Ishikawa (cell line): Measurements from ENCODE around the gene HRG.
A peak's percentile ranks its signal among the peaks of the same experiment; 100 is the strongest.

Source experiments
- CEBPB ChIP-seq: IDR thresholded peaks from 2 replicates; pipeline ENCODE4 v1.6.1; 2012
- CREB1 ChIP-seq: IDR thresholded peaks from 2 replicates; pipeline ENCODE4 v1.6.1; 2012; ENCODE audit warnings: low read depth
- EGR1 ChIP-seq: IDR thresholded peaks from 2 replicates; pipeline ENCODE4 v1.6.1; 2012
- EP300 ChIP-seq: IDR thresholded peaks from 2 replicates; pipeline ENCODE4 v1.6.1; 2012; ENCODE audit warnings: borderline replicate concordance
- FOXM1 ChIP-seq: IDR thresholded peaks from 2 replicates; pipeline ENCODE4 v1.6.1; 2012; ENCODE audit warnings: low read depth, borderline replicate concordance
- MAX ChIP-seq: IDR thresholded peaks from 2 replicates; pipeline ENCODE4 v1.6.1; 2012
- NFIC ChIP-seq: IDR thresholded peaks from 2 replicates; pipeline ENCODE4 v1.6.1; 2012
- RAD21 ChIP-seq: IDR thresholded peaks from 2 replicates; pipeline ENCODE4 v1.6.1; 2012; ENCODE audit warnings: low read depth
- REST ChIP-seq: IDR thresholded peaks from 2 replicates; pipeline ENCODE4 v1.6.1; 2012; ENCODE audit warnings: low read depth, mild to moderate bottlenecking
- TAF1 ChIP-seq: IDR thresholded peaks from 2 replicates; pipeline ENCODE4 v1.6.1; 2012; ENCODE audit warnings: low read depth, mild to moderate bottlenecking
- TCF12 ChIP-seq: IDR thresholded peaks from 2 replicates; pipeline ENCODE4 v1.6.1; 2012; ENCODE audit warnings: low read depth
- TEAD4 ChIP-seq: IDR thresholded peaks from 2 replicates; pipeline ENCODE4 v1.6.1; 2012
- USF1 ChIP-seq: IDR thresholded peaks from 2 replicates; pipeline ENCODE4 v1.6.1; 2012
- YY1 ChIP-seq: IDR thresholded peaks from 2 replicates; pipeline ENCODE4 v1.6.1; 2012; ENCODE audit warnings: low read depth
- ZBTB7A ChIP-seq: IDR thresholded peaks from 2 replicates; pipeline ENCODE4 v1.6.1; 2012; ENCODE audit warnings: low read depth

The HRG gene

GRCh38 chr3:186633481-186633880 is 32.3 kb upstream of the HRG start:
- peak; percentile 70 for TF ChIP-seq CEBPB
- no peak for TF ChIP-seq REST

- TF ChIP-seq TAF1 (no peak), CEBPB (no peak)
These were observed 30.3 kb upstream of the HRG start for GRCh38 chr3:186635532-186635931.

- no peak for TF ChIP-seq CREB1
- no peak for TF ChIP-seq NFIC
- no peak for TF ChIP-seq TEAD4
- no peak for TF ChIP-seq YY1
- TF ChIP-seq CEBPB, result no peak
- no peak for TF ChIP-seq EGR1
- no peak for TF ChIP-seq REST
- TF ChIP-seq TCF12, result no peak
These were observed 29.3 kb upstream of the HRG start for GRCh38 chr3:186636536-186636935.

GRCh38 chr3:186637686-186638085 is 28.1 kb upstream of the HRG start:
- no peak for TF ChIP-seq TCF12
- TF ChIP-seq ZBTB7A, result no peak
- no peak for TF ChIP-seq YY1
- TF ChIP-seq RAD21, result no peak
- no peak for TF ChIP-seq CEBPB
- TF ChIP-seq CREB1, result no peak
- no peak for TF ChIP-seq EP300
- no peak for TF ChIP-seq EGR1
- TF ChIP-seq FOXM1, result no peak

- TF ChIP-seq ZBTB7A, result no peak
- no peak for TF ChIP-seq TAF1
- TF ChIP-seq TCF12, result no peak
- TF ChIP-seq NFIC, result no peak
- TF ChIP-seq TEAD4, result no peak
- TF ChIP-seq EGR1, result no peak
- TF ChIP-seq EP300, result no peak
- TF ChIP-seq RAD21, result no peak
- no peak for TF ChIP-seq USF1
- TF ChIP-seq MAX, result no peak
- no peak for TF ChIP-seq REST
- TF ChIP-seq CREB1, result no peak
- TF ChIP-seq CEBPB, result no peak
- no peak for TF ChIP-seq FOXM1
- TF ChIP-seq YY1, result no peak
These were observed 27.6 kb upstream of the HRG start for GRCh38 chr3:186638259-186638658.

GRCh38 chr3:186639778-186640472 is 25.9 kb upstream of the HRG start, which contains the start of gene FETUB:
Gene FETUB, plus strand, starts transcription at chr3:186640399. Its CDS starts 62 bp downstream, at chr3:186640461.
- TF ChIP-seq REST, result 0 out of 2 replicates have a peak, but pooled peaks have one; percentile 21
- no peak for TF ChIP-seq YY1
- no peak for TF ChIP-seq FOXM1
- TF ChIP-seq USF1, result no peak
